ENCODE measurements around the gene COLEC12. TPM values are rescaled to one million over a fixed set of nuclear protein-coding genes. Genes with fewer than 3 reads are reported as not detected.

Gene COLEC12
- total RNA-seq, 1 experiment from 2014 or later, result not detected

DNA sequence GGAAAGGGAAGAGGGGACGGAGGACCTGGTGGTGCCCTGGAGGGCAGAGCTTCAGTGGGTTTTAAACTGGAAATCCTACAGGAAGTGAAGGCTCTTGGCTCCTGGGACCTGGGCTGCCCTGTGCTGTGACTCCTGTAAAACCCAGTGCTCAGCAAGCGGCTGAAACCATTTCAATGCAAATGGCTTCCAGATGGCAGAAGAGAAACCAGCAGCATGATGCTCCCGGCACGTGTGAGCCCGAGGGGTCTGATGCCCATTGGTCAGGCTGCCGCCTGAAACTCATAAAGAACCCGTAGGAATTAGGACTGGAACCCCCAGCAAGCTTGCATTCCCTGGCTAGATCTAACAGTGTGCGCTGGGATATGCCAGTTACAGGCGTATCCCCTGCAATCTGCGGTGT lies 123.4 kb downstream of the COLEC12 start (continued):
- TF ChIP-seq YY1 (IDR thresholded peaks at IDR 0.05; ENCODE audit: extremely low read depth, insufficient replicate concordance, low read depth, low read length) (no peak), ZFX (IDR thresholded peaks at IDR 0.05) (no peak), SRF (IDR thresholded peaks at IDR 0.05; ENCODE audit: low read depth) (no peak)

DNA sequence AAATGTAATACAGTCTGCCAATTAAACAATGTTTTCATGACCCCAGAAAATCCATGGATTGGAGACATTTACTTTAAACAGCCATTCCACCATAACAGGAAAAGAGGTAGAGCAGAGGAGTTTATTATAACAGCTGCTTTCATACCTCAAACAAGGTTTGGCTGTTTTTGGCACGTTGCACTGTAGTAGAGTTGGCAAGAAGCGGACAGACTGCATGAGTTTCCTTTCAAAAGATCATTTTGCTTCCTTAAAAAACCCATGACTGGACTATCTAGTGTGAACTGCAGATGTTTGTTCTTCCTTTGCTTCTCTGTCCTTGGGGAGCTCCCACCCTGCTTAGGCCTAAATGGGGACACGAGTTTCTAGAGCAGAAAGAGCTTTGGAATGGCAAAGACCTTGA lies 124.2 kb downstream of the COLEC12 start:
- H2AFZ ChIP-seq (ENCODE audit: low read depth, low read length, poor library complexity, severe bottlenecking), result no peak overlapping the region
- no peaks in the 10 kb centered on the region for H3K9me2 ChIP-seq (ENCODE audit: insufficient read depth)
- no peaks in the 10 kb centered on the region for H3K9me3 ChIP-seq (ENCODE audit: control insufficient read depth in 1 of 2, insufficient read depth in 1 of 2, low read depth in 1 of 2, low read length in 2 of 2)
- ATAC-seq, result no peak
- no peaks in the 10 kb centered on the region; the same call in 1 of the 2 replicates for H3K27me3 ChIP-seq (ENCODE audit: insufficient read depth, low read length)
- ChIA-PET POLR2A (no interaction called here), RAD21 (ENCODE audit: low non-redundant PET in 1 of 2, low total read pairs in 2 of 2, uncharacterized antibody in 2 of 2, unreplicated experiment in 2 of 2) (no interaction called here), CTCF (no interaction called here)
- no peak for DNase-seq (ENCODE audit: low read depth, low spot score)
- H3K9ac ChIP-seq (ENCODE audit: low read length), result no peak overlapping the region
- H3K27ac ChIP-seq (ENCODE audit: low read depth, low read length), result no peak overlapping the region
- no peak overlapping the region for H3K4me2 ChIP-seq (ENCODE audit: low read length)
- TF ChIP-seq ZFX (IDR thresholded peaks at IDR 0.05) (no peak), SRF (IDR thresholded peaks at IDR 0.05; ENCODE audit: low read depth) (no peak), JUND (IDR thresholded peaks at IDR 0.05) (no peak), CBX3 (IDR thresholded peaks at IDR 0.05; ENCODE audit: low read depth) (no peak), SP1 (IDR thresholded peaks at IDR 0.05; ENCODE audit: low read depth) (no peak)
- TF ChIP-seq, protein P1, sequence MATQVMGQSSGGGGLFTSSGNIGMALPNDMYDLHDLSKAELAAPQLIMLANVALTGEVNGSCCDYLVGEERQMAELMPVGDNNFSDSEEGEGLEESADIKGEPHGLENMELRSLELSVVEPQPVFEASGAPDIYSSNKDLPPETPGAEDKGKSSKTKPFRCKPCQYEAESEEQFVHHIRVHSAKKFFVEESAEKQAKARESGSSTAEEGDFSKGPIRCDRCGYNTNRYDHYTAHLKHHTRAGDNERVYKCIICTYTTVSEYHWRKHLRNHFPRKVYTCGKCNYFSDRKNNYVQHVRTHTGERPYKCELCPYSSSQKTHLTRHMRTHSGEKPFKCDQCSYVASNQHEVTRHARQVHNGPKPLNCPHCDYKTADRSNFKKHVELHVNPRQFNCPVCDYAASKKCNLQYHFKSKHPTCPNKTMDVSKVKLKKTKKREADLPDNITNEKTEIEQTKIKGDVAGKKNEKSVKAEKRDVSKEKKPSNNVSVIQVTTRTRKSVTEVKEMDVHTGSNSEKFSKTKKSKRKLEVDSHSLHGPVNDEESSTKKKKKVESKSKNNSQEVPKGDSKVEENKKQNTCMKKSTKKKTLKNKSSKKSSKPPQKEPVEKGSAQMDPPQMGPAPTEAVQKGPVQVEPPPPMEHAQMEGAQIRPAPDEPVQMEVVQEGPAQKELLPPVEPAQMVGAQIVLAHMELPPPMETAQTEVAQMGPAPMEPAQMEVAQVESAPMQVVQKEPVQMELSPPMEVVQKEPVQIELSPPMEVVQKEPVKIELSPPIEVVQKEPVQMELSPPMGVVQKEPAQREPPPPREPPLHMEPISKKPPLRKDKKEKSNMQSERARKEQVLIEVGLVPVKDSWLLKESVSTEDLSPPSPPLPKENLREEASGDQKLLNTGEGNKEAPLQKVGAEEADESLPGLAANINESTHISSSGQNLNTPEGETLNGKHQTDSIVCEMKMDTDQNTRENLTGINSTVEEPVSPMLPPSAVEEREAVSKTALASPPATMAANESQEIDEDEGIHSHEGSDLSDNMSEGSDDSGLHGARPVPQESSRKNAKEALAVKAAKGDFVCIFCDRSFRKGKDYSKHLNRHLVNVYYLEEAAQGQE (IDR thresholded peaks at IDR 0.05; ENCODE audit: low read depth), result no peak
- TF ChIP-seq, protein P2, sequence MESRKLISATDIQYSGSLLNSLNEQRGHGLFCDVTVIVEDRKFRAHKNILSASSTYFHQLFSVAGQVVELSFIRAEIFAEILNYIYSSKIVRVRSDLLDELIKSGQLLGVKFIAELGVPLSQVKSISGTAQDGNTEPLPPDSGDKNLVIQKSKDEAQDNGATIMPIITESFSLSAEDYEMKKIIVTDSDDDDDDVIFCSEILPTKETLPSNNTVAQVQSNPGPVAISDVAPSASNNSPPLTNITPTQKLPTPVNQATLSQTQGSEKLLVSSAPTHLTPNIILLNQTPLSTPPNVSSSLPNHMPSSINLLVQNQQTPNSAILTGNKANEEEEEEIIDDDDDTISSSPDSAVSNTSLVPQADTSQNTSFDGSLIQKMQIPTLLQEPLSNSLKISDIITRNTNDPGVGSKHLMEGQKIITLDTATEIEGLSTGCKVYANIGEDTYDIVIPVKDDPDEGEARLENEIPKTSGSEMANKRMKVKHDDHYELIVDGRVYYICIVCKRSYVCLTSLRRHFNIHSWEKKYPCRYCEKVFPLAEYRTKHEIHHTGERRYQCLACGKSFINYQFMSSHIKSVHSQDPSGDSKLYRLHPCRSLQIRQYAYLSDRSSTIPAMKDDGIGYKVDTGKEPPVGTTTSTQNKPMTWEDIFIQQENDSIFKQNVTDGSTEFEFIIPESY (IDR thresholded peaks at IDR 0.05; ENCODE audit: extremely low read depth, insufficient replicate concordance, low read length), result no peak
- H3K36me3 ChIP-seq (ENCODE audit: control insufficient read depth in 1 of 2, insufficient read depth in 2 of 2, low read length in 2 of 2), result no peaks in the 10 kb centered on the region
- no peak overlapping the region for H3K4me3 ChIP-seq (replicated peaks in 1 of 2; ENCODE audit: low read depth in 1 of 2, low read length in 2 of 2)
- H4K20me1 ChIP-seq (ENCODE audit: insufficient read depth), result no peaks in the 10 kb centered on the region
- no peaks in the 10 kb centered on the region for H3K79me2 ChIP-seq (ENCODE audit: insufficient read depth, low read length)
- no TSS peak for BruUV-seq (replicated peaks)
- no peaks in the 10 kb centered on the region for H3K4me1 ChIP-seq (ENCODE audit: control insufficient read depth in 1 of 2, insufficient read depth in 2 of 2, low read length in 2 of 2)
- intact Hi-C loops (cut with micrococcal nuclease), result no loop called here

Measured in HCT116 (cell line).